Calu3 (cell line): Measurements from ENCODE around the gene SLAIN1. TPM values are rescaled to one million over a fixed set of nuclear protein-coding genes. Genes with fewer than 3 reads are reported as not detected.

ENCODE experiments used
- BruUV-seq: library from RNA; stranded (reverse); fragments of 400-500 nt; replicated peaks from 2 replicates; lab custom pipeline; 2021; lab: Mats Ljungman, UMichigan
- CTCF ChIA-PET: fragments of 300-600 bp; sonication (Branson Sonifier 250); formaldehyde crosslinking; loops from one replicate; lab custom pipeline; 2022; ENCODE audit warnings: antibody characterized with exemption; lab: Charles Lee
- DNase-seq: peaks from one replicate; pipeline ENCODE4 v3.0.0; 2022
- H3K27ac Mint-ChIP-seq: one replicate; pipeline ENCODE4 v1.8.0; 2022; ENCODE audit warnings: mixed read lengths; ENCODE audit not compliant: unreplicated experiment
- H3K27me3 Mint-ChIP-seq: one replicate; pipeline ENCODE4 v1.8.0; 2022; ENCODE audit warnings: mixed read lengths; ENCODE audit not compliant: unreplicated experiment
- H3K36me3 Mint-ChIP-seq: one replicate; pipeline ENCODE4 v1.8.0; 2022; ENCODE audit warnings: mild to moderate bottlenecking, moderate library complexity, mixed read lengths; ENCODE audit not compliant: insufficient read depth, unreplicated experiment
- H3K4me1 Mint-ChIP-seq: one replicate; pipeline ENCODE4 v1.8.0; 2022; ENCODE audit warnings: mild to moderate bottlenecking, low read depth, mixed read lengths; ENCODE audit not compliant: unreplicated experiment
- H3K4me3 Mint-ChIP-seq: one replicate; pipeline ENCODE4 v1.8.0; 2022; ENCODE audit warnings: mild to moderate bottlenecking, low read depth, moderate library complexity, mixed read lengths; ENCODE audit not compliant: unreplicated experiment
- H3K9me3 Mint-ChIP-seq: one replicate; pipeline ENCODE4 v1.8.0; 2022; ENCODE audit warnings: low read depth, mixed read lengths; ENCODE audit not compliant: unreplicated experiment
- CTCF ChIP-seq: fragments of 200-600 bp; IDR thresholded peaks from one replicate; pipeline ENCODE4 v1.8.0; 2022; ENCODE audit warnings: antibody characterized with exemption; ENCODE audit not compliant: unreplicated experiment
- intact Hi-C: fragments of 100-400 bp; cut with micrococcal nuclease; formaldehyde crosslinking; loops from one replicate; pipeline ENCODE4 v1.10.0; 2022; ENCODE audit not compliant: unreplicated experiment
- total RNA-seq: library from RNA; stranded (reverse); gene quantifications from 2 replicates; pipeline ENCODE4 v1.2.3, GENCODE V29; 2022

Gene SLAIN1
- total RNA-seq, 1 experiment from 2014 or later = 4.1 TPM

GRCh38 chr13:77687799-77688198 is 9.7 kb upstream of the SLAIN1 start:
- CTCF ChIA-PET = no interaction called here
- Mint-ChIP-seq H3K4me3 (no peak overlapping the region), H3K36me3 (no peaks in the 10 kb centered on the region), H3K27ac (no peak overlapping the region), H3K9me3 (no peaks in the 10 kb centered on the region), H3K27me3 (no peaks in the 10 kb centered on the region), H3K4me1 (no peaks in the 10 kb centered on the region)
- no peak for TF ChIP-seq CTCF
- no TSS peak for BruUV-seq
- intact Hi-C loops = no loop called here
- DNase-seq = no peak

- no peak for TF ChIP-seq CTCF
- Mint-ChIP-seq H3K4me3 (no peak overlapping the region), H3K4me1 (peaks cover 9% of the 10 kb centered on the region), H3K36me3 (peaks cover 6% of the 10 kb centered on the region), H3K9me3 (no peaks in the 10 kb centered on the region), H3K27ac (no peak overlapping the region), H3K27me3 (no peaks in the 10 kb centered on the region)
- intact Hi-C loops = no loop called here
- no TSS peak for BruUV-seq
- no peak for DNase-seq
- CTCF ChIA-PET = no interaction called here
Observed at GRCh38 chr13:77691871-77692270, 5.6 kb upstream of the SLAIN1 start.

GRCh38 chr13:77692746-77693448 is 4.6 kb upstream of the SLAIN1 start:
- no peak overlapping the region for H3K4me3 Mint-ChIP-seq
- no peak for DNase-seq
- no peaks in the 10 kb centered on the region for H3K27me3 Mint-ChIP-seq

GRCh38 chr13:77693449-77693940 is 4.0 kb upstream of the SLAIN1 start:
- CTCF ChIA-PET = no interaction called here
- no TSS peak for BruUV-seq
- no peaks in the 10 kb centered on the region for H3K27me3 Mint-ChIP-seq
- peaks cover 9% of the 10 kb centered on the region for H3K4me1 Mint-ChIP-seq
- no peak overlapping the region for H3K4me3 Mint-ChIP-seq
- no peak overlapping the region for H3K27ac Mint-ChIP-seq
- intact Hi-C loops = no loop called here
- TF ChIP-seq CTCF = no peak
- no peak for DNase-seq
- H3K9me3 Mint-ChIP-seq = no peaks in the 10 kb centered on the region
- H3K36me3 Mint-ChIP-seq = peaks cover 11% of the 10 kb centered on the region

More at GRCh38 chr13:77692746-77693448, 4.6 kb upstream of the SLAIN1 start:
- intact Hi-C loops = no loop called here
- H3K27ac Mint-ChIP-seq = no peak overlapping the region
- BruUV-seq = no TSS peak
- TF ChIP-seq CTCF = no peak
- H3K9me3 Mint-ChIP-seq = no peaks in the 10 kb centered on the region
- peaks cover 9% of the 10 kb centered on the region for H3K4me1 Mint-ChIP-seq
- CTCF ChIA-PET = no interaction called here
- peaks cover 6% of the 10 kb centered on the region for H3K36me3 Mint-ChIP-seq
